Activated CD4-positive, CD25-positive, alpha-beta regulatory T cell treated with anti-CD3 and anti-CD28 coated beads, Interleukin-2, amount 50 U/mL, for 16 hours (primary cell): ENCODE data around the gene PEPD.

ENCODE experiments used
- DNase-seq: peaks from one replicate; pipeline ENCODE4 v3.0.0-alpha.2; 2020; ENCODE audit warnings: low read depth, low spot score

PEPD gene

GRCh38 chr19:33440241-33440640 lies 81.3 kb downstream of the PEPD start:
- no peak for DNase-seq

DNA sequence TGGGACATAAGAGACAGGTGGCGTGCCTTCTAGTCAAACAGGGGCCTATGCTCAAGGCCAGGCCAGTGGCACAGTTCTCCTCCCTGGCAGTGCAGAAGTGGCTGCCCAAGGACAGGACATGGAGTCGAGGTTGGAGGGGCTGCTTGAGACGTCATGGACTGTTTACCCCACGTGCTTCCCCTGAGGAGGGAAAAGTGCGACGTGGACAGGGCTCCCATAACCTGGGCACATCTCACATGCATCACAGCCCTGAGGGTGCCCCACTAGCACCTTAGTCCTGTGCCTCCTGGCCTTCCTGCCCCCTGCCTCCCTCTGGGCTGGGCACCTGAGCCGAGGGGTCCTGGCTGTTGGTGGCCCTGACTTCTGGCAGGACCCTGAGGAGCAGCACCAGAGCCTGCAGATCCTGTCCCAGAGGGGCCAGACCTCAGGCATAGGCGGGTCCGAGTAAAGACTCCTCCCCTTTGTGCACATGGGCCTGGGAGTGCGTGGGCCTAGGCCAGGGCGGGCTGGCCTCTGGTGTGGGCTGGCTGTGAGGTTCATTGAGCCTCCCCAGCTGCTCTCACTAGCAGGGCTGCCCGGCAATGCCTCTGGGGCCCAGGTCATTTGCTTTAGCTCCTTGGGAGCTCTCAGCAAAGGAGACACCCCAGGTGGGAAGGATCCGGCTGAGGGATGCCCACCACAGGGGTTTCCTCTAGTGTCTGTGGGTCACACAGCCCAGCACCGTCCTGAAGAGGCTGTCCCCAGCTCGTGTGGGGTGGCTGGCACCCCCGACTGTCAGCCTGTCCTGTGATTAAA lies 82.4 kb downstream of the PEPD start:
- no peak for DNase-seq

- no peak for DNase-seq
Measured at GRCh38 chr19:33437821-33438671, 83.5 kb downstream of the PEPD start.

DNA sequence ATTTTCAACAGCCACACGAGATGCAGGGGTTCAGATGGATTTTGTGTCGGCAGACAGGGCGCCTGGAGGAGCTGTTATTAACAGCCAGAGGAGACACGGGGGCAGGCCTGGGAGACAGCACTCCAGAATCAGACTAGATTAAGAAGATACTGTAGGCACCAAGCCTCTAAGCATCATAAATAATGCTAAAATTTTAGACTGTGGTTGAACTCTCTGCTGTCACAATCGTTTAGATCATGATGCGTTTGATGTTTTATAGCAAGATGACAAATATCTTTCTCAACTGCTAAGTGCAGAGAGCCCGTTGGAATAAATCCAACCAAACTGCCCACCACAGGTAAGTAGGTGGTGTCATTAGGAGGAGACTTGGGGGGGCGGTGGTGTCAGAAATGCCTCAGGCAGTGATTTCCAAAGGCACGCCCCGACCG lies 84.2 kb downstream of the PEPD start:
- no peak for DNase-seq

- DNase-seq, result no peak
Measured at GRCh38 chr19:33436360-33437345, 84.9 kb downstream of the PEPD start.

- DNase-seq, result no peak
Measured at GRCh38 chr19:33435706-33436359, 85.8 kb downstream of the PEPD start.

- no peak for DNase-seq
Measured at GRCh38 chr19:33434886-33435705, 86.5 kb downstream of the PEPD start.

DNA sequence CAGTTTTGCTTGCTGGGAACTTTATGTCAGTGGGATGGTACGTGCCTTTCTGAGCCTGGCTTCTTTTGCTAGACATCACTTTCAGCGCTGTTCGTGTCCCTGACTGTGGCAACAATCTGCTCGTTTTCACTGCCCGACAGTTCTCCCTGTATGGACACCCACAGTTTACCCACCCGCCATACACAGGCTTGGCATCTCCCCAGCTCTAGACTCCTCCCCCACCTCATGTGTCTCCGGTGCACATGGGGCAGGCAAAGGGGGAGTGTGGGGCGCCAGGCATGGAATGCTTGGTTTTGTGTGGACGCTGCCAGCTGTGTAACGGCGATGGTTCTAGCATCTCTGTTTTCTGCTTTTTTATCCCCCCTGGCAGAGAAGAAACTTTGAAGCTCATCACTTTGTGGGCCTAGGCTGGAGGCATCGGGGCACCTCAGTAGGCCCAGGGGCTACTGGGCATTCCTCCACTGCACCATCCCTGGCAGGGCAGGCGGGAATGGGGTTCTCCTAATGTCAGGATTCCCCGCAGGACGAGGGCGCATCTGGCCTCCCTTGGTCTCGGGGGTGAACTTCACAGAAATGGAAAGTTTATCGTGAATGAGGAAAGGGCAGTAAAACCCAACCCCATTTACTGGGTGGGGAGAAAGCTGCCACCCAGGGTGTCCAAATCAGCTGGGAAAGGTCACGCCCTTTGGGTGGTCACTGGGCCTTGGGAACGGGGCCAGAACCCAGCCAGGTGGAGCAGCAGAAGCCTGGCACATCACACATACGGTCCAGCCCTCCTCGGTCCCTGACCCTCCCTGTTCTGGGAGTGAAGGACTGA lies 87.3 kb downstream of the PEPD start:
- DNase-seq, result no peak

- DNase-seq, result no peak
Measured at GRCh38 chr19:33432446-33433170, 89.0 kb downstream of the PEPD start.

DNA sequence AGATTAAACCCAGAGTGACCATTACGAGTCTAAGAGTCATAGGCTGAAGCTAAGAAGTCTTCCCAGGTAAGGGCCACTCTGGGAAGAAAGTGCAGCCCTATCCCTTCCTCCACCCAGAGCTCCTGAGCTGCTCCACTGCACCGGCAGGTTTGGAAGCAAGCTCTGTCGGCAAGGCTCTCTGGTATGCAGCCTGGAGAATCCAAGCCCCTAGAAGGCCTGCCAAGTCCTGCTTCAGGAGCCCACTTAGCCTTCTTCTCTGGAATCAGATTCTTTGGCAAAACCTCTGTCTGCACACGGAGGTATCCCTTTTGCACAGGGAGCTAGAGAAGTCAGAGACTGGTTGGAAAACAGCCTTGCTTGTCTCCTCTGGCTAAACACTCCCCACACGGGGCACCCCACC lies 89.6 kb downstream of the PEPD start:
- DNase-seq, result no peak

DNA sequence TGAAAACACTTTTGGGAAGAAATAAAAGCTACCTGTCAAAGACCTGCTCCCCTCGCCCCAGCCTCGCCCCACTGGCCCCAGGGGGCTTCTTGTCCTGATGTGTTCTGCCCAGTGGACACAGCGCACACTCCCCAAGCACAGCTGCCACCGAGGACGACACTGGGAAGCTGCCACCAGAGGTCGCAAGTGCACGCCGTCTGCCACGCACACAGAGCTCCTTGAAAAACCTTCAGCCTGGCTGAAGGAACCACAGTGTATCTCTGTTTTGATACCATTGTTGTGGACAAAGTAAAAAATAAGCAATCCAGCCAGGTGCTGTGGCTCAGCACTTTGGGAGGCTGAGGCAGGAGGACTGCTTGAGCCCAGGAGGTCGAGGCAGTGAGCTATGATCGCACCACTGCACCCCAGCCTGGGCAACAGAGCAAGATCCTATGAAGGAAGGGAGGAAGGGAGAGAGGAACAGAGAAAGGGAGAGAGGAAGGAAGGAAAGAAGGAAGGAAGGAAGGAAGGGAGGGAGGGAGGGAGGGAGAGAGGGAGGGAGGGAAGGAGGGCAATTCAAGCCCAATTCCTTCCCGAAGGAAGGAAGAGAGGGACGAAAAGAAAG lies 90.8 kb downstream of the PEPD start:
- DNase-seq, result no peak

- DNase-seq, result no peak
Measured at GRCh38 chr19:33429891-33430673, 91.5 kb downstream of the PEPD start.

- DNase-seq, result no peak
Measured at GRCh38 chr19:33428627-33429125, 92.9 kb downstream of the PEPD start.

DNA sequence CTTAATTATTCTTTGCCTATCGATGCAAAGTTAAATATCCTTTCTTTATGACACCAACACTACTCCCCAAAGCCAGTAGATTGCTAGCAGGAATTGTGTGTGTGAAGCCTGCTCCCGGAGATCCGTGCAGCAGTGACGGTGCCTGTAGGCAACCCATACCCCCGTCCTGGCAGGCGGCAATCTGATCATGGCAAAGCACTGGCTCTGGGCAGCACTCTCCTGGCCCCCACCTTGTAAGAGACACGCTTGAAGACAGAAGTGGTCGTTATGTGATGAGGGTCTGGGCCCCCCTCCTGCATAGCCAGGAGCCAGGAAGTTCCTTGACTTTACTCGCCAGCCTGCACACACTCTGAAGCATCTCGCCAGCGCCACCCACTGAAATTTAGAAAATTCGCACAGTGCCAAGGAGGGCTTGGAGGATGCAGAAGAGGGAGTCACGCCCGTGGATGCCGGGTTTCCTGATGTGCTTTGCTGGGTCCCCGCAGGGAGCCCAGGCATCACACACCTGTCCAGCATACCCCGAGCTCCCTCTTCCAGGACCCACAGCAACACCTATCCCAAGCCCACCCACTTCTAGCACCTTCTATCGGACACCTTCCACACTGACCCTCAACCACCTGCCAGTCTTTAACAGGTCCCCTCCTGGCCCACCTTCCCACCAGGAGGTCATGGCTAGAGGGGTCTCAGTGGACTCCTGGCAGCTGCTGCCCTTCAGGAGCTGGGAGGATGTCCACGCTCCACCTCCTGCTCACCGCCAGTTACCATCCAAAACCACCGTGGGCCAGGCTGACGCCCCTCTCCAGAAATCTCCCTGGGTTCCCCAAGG lies 93.6 kb downstream of the PEPD start:
- DNase-seq, result no peak

- no peak for DNase-seq
Measured at GRCh38 chr19:33426621-33427361, 94.8 kb downstream of the PEPD start.

GRCh38 chr19:33424181-33424580 lies 97.4 kb downstream of the PEPD start:
- DNase-seq, result no peak
